Osteocyte (in vitro differentiated cells): ENCODE data around the gene CHRNA5. TPM values are rescaled to one million over a fixed set of nuclear protein-coding genes. Genes with fewer than 3 reads are reported as not detected.
"Not testable (repeated sequence)": the region's sequence is repeated elsewhere in the genome, so short reads cannot be mapped to it uniquely, and the experiment has no call there.

Experiments used
- DNase-seq: peaks from one replicate; pipeline ENCODE4 v3.0.0; 2021; ENCODE audit warnings: mixed read lengths; ENCODE audit not compliant: unreplicated experiment; ENCODE audit errors: extremely low spot score
- H3K27ac Mint-ChIP-seq: one replicate; pipeline ENCODE4 v1.8.0; 2021; ENCODE audit warnings: mild to moderate bottlenecking, mixed read lengths; ENCODE audit not compliant: unreplicated experiment
- H3K27me3 Mint-ChIP-seq: one replicate; pipeline ENCODE4 v1.8.0; 2021; ENCODE audit warnings: mixed read lengths; ENCODE audit not compliant: unreplicated experiment
- H3K36me3 Mint-ChIP-seq: one replicate; pipeline ENCODE4 v1.8.0; 2021; ENCODE audit warnings: mixed read lengths; ENCODE audit not compliant: unreplicated experiment
- H3K4me1 Mint-ChIP-seq: one replicate; pipeline ENCODE4 v1.8.0; 2021; ENCODE audit warnings: mixed read lengths; ENCODE audit not compliant: unreplicated experiment
- H3K4me3 Mint-ChIP-seq: one replicate; pipeline ENCODE4 v1.8.0; 2021; ENCODE audit warnings: mild to moderate bottlenecking, moderate library complexity, mixed read lengths; ENCODE audit not compliant: unreplicated experiment
- H3K9me3 Mint-ChIP-seq: one replicate; pipeline ENCODE4 v1.8.0; 2021; ENCODE audit warnings: mixed read lengths; ENCODE audit not compliant: unreplicated experiment
- total RNA-seq: library from RNA; stranded (reverse); gene quantifications from 2 replicates; pipeline ENCODE4 v1.2.1, GENCODE V29; 2021
- TF ChIP-seq, protein P1 (sequence below): fragments of 200-600 bp; sonication (generic); IDR thresholded peaks from 2 replicates; pipeline ENCODE4 v1.5.0; 2021; ENCODE audit warnings: antibody characterized with exemption, mild to moderate bottlenecking, moderate library complexity

Gene CHRNA5
- total RNA-seq, 1 donor from 2014 or later = 1.1 TPM

DNA sequence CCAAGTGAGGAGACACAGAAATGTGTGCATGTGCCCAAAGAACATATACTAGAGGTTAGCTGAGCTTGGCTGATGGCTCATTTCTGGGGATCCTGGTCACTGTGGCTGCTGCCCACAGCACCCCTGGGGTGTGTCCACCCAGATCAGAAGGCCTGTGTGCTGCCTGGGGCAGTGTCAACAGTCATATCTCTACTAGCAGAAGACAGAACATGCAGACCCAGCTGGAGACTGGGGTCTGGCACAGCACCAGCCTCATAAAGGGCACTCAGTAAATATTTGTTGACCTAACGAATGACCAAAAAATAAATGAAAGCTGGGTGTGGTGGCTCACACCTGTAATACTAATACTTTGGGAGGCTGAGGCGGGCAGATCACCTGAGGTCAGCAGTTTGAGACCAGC is 39.1 kb downstream of the CHRNA5 start:
- Mint-ChIP-seq H3K4me3 (no peak overlapping the region), H3K4me1 (no peaks in the 10 kb centered on the region), H3K27ac (no peak overlapping the region), H3K27me3 (peaks cover 28% of the 10 kb centered on the region), H3K9me3 (no peaks in the 10 kb centered on the region), H3K36me3 (no peaks in the 10 kb centered on the region)
- DNase-seq = peak; percentile 54
- TF ChIP-seq, protein P1, sequence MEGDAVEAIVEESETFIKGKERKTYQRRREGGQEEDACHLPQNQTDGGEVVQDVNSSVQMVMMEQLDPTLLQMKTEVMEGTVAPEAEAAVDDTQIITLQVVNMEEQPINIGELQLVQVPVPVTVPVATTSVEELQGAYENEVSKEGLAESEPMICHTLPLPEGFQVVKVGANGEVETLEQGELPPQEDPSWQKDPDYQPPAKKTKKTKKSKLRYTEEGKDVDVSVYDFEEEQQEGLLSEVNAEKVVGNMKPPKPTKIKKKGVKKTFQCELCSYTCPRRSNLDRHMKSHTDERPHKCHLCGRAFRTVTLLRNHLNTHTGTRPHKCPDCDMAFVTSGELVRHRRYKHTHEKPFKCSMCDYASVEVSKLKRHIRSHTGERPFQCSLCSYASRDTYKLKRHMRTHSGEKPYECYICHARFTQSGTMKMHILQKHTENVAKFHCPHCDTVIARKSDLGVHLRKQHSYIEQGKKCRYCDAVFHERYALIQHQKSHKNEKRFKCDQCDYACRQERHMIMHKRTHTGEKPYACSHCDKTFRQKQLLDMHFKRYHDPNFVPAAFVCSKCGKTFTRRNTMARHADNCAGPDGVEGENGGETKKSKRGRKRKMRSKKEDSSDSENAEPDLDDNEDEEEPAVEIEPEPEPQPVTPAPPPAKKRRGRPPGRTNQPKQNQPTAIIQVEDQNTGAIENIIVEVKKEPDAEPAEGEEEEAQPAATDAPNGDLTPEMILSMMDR = no peak

DNA sequence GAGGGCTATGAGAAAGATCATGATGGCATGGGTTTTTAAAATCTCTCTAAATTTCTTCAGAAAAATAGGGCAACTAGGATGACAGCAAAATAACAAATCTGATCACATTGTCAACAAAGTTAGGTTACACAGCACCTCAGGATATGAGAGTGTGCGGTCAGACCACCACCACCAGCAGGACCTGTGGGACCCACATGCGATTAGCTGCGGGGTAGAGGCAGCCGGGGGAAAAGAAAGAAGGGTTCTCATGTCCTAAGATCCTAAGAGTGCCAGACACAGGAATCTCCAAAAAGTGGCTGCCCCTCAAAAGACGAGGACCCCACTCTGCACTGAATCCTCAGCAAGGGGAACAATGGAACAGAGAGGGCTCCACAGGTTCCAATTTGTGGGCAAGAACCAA is 39.9 kb downstream of the CHRNA5 start:
- Mint-ChIP-seq H3K4me3 (no peak overlapping the region), H3K27ac (no peak overlapping the region), H3K4me1 (no peaks in the 10 kb centered on the region), H3K27me3 (peaks cover 34% of the 10 kb centered on the region), H3K9me3 (no peaks in the 10 kb centered on the region), H3K36me3 (no peaks in the 10 kb centered on the region)
- peak; percentile 59 for DNase-seq
- TF ChIP-seq, protein P1 = no peak

DNA sequence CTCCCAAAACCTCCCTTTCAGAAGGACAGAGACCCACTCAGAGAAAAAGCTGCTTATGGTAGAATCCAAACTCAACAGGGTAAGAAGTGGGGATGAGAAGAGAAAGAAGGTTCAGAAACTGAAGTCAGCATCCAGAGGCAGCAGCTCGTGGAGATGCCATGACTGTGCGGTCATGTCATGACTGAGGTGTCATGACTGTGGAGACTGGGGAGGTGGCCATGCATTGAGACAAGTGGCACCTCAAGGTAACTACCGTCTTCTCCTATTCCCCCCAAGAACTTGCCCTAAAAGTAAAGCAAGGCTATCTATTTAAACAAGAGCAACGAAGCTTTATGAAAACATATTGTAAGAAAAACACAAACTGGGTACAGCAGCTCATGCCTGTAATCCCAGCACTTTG is 40.4 kb downstream of the CHRNA5 start:
- Mint-ChIP-seq H3K9me3 (no peaks in the 10 kb centered on the region), H3K36me3 (no peaks in the 10 kb centered on the region), H3K4me1 (no peaks in the 10 kb centered on the region), H3K27me3 (peaks cover 37% of the 10 kb centered on the region), H3K27ac (no peak overlapping the region), H3K4me3 (no peak overlapping the region)
- peak; percentile 34 for DNase-seq
- TF ChIP-seq, protein P1 = no peak

DNA sequence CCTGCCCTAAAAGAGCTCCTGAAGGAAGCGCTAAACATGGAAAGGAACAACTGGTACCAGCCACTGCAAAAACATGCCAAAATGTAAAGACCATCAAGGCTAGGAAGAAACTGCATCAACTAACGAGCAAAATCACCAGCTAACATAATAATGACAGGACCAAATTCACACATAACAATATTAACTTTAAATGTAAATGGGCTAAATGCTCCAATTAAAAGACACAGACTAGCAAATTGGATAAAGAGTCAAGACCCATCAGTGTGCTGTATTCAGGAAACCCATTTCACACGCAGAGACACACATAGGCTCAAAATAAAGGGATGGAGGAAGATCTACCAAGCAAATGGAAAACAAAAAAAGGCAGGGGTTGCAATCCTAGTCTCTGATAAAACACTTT is 44.2 kb downstream of the CHRNA5 start:
- not testable (repeated sequence) for H3K4me1 Mint-ChIP-seq, H3K4me3 Mint-ChIP-seq, H3K9me3 Mint-ChIP-seq, DNase-seq, H3K27ac Mint-ChIP-seq, H3K36me3 Mint-ChIP-seq
- H3K27me3 Mint-ChIP-seq = peaks cover 41% of the 10 kb centered on the region

DNA sequence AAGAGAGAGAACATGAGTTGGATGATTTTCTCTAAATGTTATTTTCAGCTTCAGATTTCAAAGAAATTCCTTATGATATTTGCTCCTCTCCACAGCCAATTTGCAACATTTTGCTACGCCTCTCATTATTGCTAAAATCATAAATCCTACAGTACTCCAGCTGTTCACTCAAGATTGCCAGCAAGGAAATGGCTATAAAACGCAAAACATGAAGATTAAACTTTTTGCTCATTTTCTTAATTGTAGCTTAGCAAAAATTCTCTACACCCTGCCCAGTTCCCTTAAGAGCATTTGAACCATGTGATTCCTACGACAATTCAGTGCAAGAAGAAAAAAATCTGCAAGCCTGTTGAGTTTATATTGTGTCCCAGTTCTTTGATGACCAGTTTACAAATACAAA is 48.7 kb downstream of the CHRNA5 start:
- TF ChIP-seq, protein P1 = no peak
- Mint-ChIP-seq H3K36me3 (no peaks in the 10 kb centered on the region), H3K4me3 (no peak overlapping the region), H3K27ac (no peak overlapping the region), H3K27me3 (peaks cover 31% of the 10 kb centered on the region), H3K4me1 (peaks cover 8% of the 10 kb centered on the region), H3K9me3 (no peaks in the 10 kb centered on the region)
- no peak for DNase-seq

DNA sequence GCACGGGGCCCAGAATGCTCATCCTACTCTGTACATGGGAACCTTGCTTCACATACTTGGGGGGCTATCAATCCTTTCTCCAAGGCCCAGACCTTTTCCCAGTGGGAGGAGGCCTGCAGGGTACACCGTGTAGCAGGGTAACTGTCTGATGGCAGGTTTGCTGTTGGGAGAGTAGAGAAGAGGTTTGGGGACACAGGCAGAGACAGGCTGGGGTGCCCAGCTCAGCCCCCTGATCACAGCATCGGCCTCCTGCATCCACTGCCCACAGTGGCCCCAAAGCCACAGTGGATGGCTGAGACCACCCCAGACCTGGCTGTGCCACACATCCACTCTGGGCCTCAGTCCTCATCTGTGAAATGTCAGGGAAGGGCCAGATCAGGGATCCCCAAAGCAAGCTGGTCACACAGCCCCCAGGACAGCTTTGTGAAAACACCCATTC is 49.9 kb downstream of the CHRNA5 start:
- Mint-ChIP-seq H3K27ac (no peak overlapping the region), H3K36me3 (no peaks in the 10 kb centered on the region), H3K4me1 (peaks cover 10% of the 10 kb centered on the region), H3K27me3 (peaks cover 35% of the 10 kb centered on the region), H3K9me3 (no peaks in the 10 kb centered on the region), H3K4me3 (no peak overlapping the region)
- DNase-seq = peak; percentile 72
- TF ChIP-seq, protein P1 = no peak
